Lung (tissue), 12 donors: Measurements from ENCODE around the gene BCL10. TPM values are rescaled to one million over a fixed set of nuclear protein-coding genes. Genes with fewer than 3 reads are reported as not detected.

Experiments
- ATAC-seq: fragments of 200-7000 bp; cut with Tn5 transposase; one replicate; pipeline ENCODE4 v1.9.1; 2020; ENCODE audit warnings: moderate number of reproducible peaks; ENCODE audit not compliant: insufficient read depth, low FRiP score
- DNase-seq, 3 donors: peaks; one replicate each; pipeline ENCODE4 v3.0.0-alpha.2; 2013 to 2017
- H3K27ac ChIP-seq, 2 donors: one replicate each; pipeline ENCODE4 v1.5.1; 2013; ENCODE audit warnings: mild to moderate bottlenecking in 2 of 2, moderate library complexity in 2 of 2, control low read depth in 1 of 2, inconsistent platforms in 1 of 2, low read depth in 1 of 2, low read length in 1 of 2
- H3K27me3 ChIP-seq, 3 donors: one replicate each; pipeline ENCODE4 v1.5.1; 2013; ENCODE audit warnings: low read length in 2 of 3; ENCODE audit not compliant: control insufficient read depth in 3 of 3, insufficient read depth in 3 of 3
- H3K36me3 ChIP-seq, 4 donors: one replicate each; pipeline ENCODE4 v1.5.1; 2013; ENCODE audit warnings: low read length in 4 of 4, mild to moderate bottlenecking in 1 of 4, moderate library complexity in 1 of 4; ENCODE audit not compliant: control insufficient read depth in 4 of 4, insufficient read depth in 4 of 4
- H3K4me1 ChIP-seq, 5 donors: one replicate each; pipeline ENCODE4 v1.5.1; 2013; ENCODE audit warnings: low read length in 5 of 5, mild to moderate bottlenecking in 2 of 5, moderate library complexity in 1 of 5; ENCODE audit not compliant: control insufficient read depth in 5 of 5, insufficient read depth in 5 of 5
- H3K4me3 ChIP-seq: one replicate; pipeline ENCODE4 v1.5.1; 2013; ENCODE audit warnings: mild to moderate bottlenecking, control low read depth, moderate library complexity
- H3K9ac ChIP-seq, 2 donors: one replicate each; pipeline ENCODE4 v1.5.1; 2013; ENCODE audit warnings: low read length in 2 of 2, control low read depth in 1 of 2; ENCODE audit not compliant: insufficient read depth in 1 of 2
- H3K9me3 ChIP-seq, 4 donors: one replicate each; pipeline ENCODE4 v1.5.1; 2013; ENCODE audit warnings: low read length in 3 of 4, mild to moderate bottlenecking in 1 of 4, moderate library complexity in 1 of 4; ENCODE audit not compliant: control insufficient read depth in 4 of 4, insufficient read depth in 3 of 4
- CTCF ChIP-seq: IDR thresholded peaks from 2 replicates; pipeline ENCODE4 v1.5.1; 2012; ENCODE audit warnings: mild to moderate bottlenecking; ENCODE audit errors: control extremely low read depth, extremely low read depth
- WGBS, 2 donors: extraction: QIAGEN DNeasy Blood & Tissue Kit; methylation state at CpG; one replicate each; pipeline ENCODE4 v1.1.7; 2013; 5-methylcytosine and 5-hydroxymethylcytosine counted together
- polyA plus RNA-seq, 2 donors: library from polyadenylated mRNA; stranded (reverse); fragments of 200-250 nt; gene quantifications; one replicate each; pipeline ENCODE4 v1.2.1, GENCODE V29; 2013
- total RNA-seq, 2 donors: library from RNA; depleted of rRNA in 1 of 2; stranded (reverse); fragments of >200 nt in 1 of 2; gene quantifications; one replicate each; pipeline ENCODE4 v1.2.1, GENCODE V29; 2014 to 2021
- donor health status: control.
- donor health status: control.
- donor health status: Bipolar disorder and iron deficiency.
- donor health status: healthy.
- donor health status: DM: yes; HTN: yes; CAD: no.

The BCL10 gene
- total and polyA plus RNA-seq, 4 donors: 9.9 to 32.3 (median 18.8) TPM

DNA sequence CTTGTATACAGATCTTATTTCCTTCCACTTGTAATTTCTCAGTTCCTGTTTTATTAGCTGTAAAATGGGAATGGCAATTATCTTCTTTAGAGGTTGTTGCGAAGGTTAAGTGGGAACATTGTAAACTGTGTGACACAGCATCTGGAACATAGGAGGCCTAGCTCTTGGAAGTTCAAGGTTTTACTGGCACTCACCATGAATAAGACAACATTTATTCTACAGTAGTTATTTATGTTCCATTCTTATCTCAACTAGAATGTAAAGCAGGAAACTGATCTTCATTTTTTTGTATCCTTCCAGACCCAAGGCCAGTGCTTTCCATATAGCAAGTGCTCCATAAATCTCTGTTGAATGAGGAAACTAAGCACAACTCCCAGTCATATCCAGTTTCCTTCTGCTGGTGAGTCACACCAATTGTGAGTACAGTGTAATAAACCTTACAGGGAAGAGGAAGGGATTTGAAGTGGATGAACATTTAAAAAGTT lies 1.4 kb downstream of the BCL10 start:
- WGBS, 2 donors: 33 to 48% methylated on average over 1 of the region's 1 CpG

GRCh38 chr1:85273397-85273796 lies 3.0 kb downstream of the BCL10 start:
- no peak for DNase-seq
- Histone ChIP-seq H3K4me1 (peaks cover 0 to 24% (median 10%) of the 10 kb centered on the region in 5 donors), H3K4me3 (no peak overlapping the region), H3K27me3 (no peaks in the 10 kb centered on the region), H3K9me3 (no peaks in the 10 kb centered on the region), H3K36me3 (peaks cover 8 to 26% (median 14%) of the 10 kb centered on the region in 4 donors), H3K27ac (no peak overlapping the region), H3K9ac (no peak overlapping the region)
- no peak for ATAC-seq
- no peak for TF ChIP-seq CTCF

More for the DNA sequence above, 1.4 kb downstream of the BCL10 start:
- no peaks in the 10 kb centered on the region for H3K27me3 ChIP-seq
- DNase-seq (peak in 2 of 3 donors; percentile 28 to 47), ATAC-seq (peak; percentile 4)
- TF ChIP-seq CTCF: no peak
- H3K27ac ChIP-seq: no peak overlapping the region
- H3K9me3 ChIP-seq: no peaks in the 10 kb centered on the region
- peaks cover 0 to 13% (median 9%) of the 10 kb centered on the region in 4 donors for H3K36me3 ChIP-seq
- peak overlapping the region; percentile 93 to 96 for H3K9ac ChIP-seq
- no peak overlapping the region for H3K4me3 ChIP-seq
- H3K4me1 ChIP-seq: peaks cover 0 to 24% (median 10%) of the 10 kb centered on the region in 5 donors

GRCh38 chr1:85268801-85269585 lies 7.4 kb downstream of the BCL10 start:
- Histone ChIP-seq H3K36me3 (peaks cover 16 to 38% (median 23%) of the 10 kb centered on the region in 4 donors), H3K9ac (no peak overlapping the region), H3K4me1 (peaks cover 0 to 16% (median 0%) of the 10 kb centered on the region in 5 donors), H3K9me3 (no peaks in the 10 kb centered on the region), H3K27ac (no peak overlapping the region), H3K27me3 (no peaks in the 10 kb centered on the region), H3K4me3 (no peak overlapping the region)
- 89 to 94% methylated on average over 5 of the region's 5 CpGs for WGBS, 2 donors
- no peak for TF ChIP-seq CTCF
- ATAC-seq: no peak
- DNase-seq: no peak
